Spleen (tissue), 7 donors: ENCODE results near the gene SREBF2.

Experiments used
- CTCF ChIP-seq, 11 experiments: fragments of 200-600 bp in 7 of 11; fragments of 450-650 bp in 4 of 11; sonication (generic) in 4 of 11; IDR thresholded peaks in 8 of 11; conservative IDR thresholded peaks in 3 of 11; 1 replicate in 7 of 11; 2 replicates in 4 of 11; pipeline versions ENCODE4 v1.4.0 to v1.8.0; 2016 to 2021; ENCODE audit warnings: antibody characterized with exemption in 11 of 11, inconsistent platforms in 4 of 11, mild to moderate bottlenecking in 1 of 11
- POLR2AphosphoS5 ChIP-seq, 3 donors: sonication (generic); formaldehyde crosslinking; IDR thresholded peaks; one replicate each; pipeline ENCODE4 v1.5.1; 2017; ENCODE audit warnings: antibody characterized with exemption in 3 of 3
- donor health status: DM: no; HTN: no; CAD: no; lungs with moderate emphysema.
- donor health status: DM: no; HTN: no; CAD: no.
- donor health status: DM: no; HTN: no; CAD: no.

DNA sequence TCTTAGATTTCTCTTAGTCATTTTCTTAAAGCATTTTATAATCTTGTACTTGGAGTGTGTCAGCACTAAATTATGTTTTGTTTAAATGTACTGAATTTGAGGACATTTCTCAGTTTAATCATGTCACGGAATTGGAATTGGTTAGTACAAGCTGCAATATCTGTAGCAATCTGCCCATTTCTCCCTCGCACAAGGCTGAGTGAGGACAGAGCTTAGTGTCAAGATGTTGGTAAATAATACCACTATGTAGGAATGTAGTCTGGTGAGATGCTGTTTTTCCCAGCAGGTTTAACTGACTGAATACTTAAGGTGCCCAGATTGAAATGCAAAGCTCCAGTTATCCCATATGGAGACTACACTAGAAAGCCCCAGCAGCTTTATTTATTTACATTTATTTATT, 30.6 kb downstream of the SREBF2 start:
- no peak for TF ChIP-seq CTCF (IDR thresholded peaks at IDR 0.05 in 8 of 11, conservative IDR thresholded peaks at IDR 0.05 in 3 of 11)
- no peak for TF ChIP-seq POLR2AphosphoS5 (IDR thresholded peaks at IDR 0.05)
